Ureter (tissue), 1 donor: Measurements from ENCODE around the gene FUT8. TPM values are rescaled to one million over a fixed set of nuclear protein-coding genes. Genes with fewer than 3 reads are reported as not detected.

ENCODE experiments used
- DNase-seq: peaks from one replicate; pipeline ENCODE4 v3.0.0-alpha.2; 2020; ENCODE audit warnings: low spot score
- total RNA-seq: library from RNA; stranded (reverse); gene quantifications from one replicate; pipeline ENCODE4 v1.2.4, GENCODE V29; 2023
- donor health status: DM: yes; HTN: yes; CAD: no.

The FUT8 gene
- total RNA-seq = 38.0 TPM

GRCh38 chr14:65412032-65412846 is at the start of gene FUT8:
Gene FUT8, plus strand, starts transcription at chr14:65412730. Its CDS starts 148,834 bp downstream, at chr14:65561564.
- DNase-seq = peak; percentile 95

- DNase-seq = no peak
Measured at GRCh38 chr14:65366802-65367565, 45.5 kb upstream of the FUT8 start.

- no peak for DNase-seq
Measured at GRCh38 chr14:65369560-65369959, 43.0 kb upstream of the FUT8 start.

GRCh38 chr14:65370801-65371248 is 41.7 kb upstream of the FUT8 start:
- DNase-seq = no peak

- no peak for DNase-seq
Measured at GRCh38 chr14:65371784-65372183, 40.7 kb upstream of the FUT8 start.

- no peak for DNase-seq
Measured at GRCh38 chr14:65373016-65373670, 39.4 kb upstream of the FUT8 start.

- no peak for DNase-seq
Measured at GRCh38 chr14:65373671-65374039, 38.9 kb upstream of the FUT8 start.

GRCh38 chr14:65377576-65377975 is 35.0 kb upstream of the FUT8 start:
- DNase-seq = no peak

- no peak for DNase-seq
Measured at GRCh38 chr14:65382586-65382985, 29.9 kb upstream of the FUT8 start.

- DNase-seq = no peak
Measured at GRCh38 chr14:65387171-65387570, 25.4 kb upstream of the FUT8 start.

GRCh38 chr14:65387628-65388027 is 24.9 kb upstream of the FUT8 start:
- no peak for DNase-seq

- DNase-seq = no peak
Measured at GRCh38 chr14:65392296-65392695, 20.2 kb upstream of the FUT8 start.

- no peak for DNase-seq
Measured at GRCh38 chr14:65396082-65396910, 16.2 kb upstream of the FUT8 start.

- DNase-seq = no peak
Measured at GRCh38 chr14:65403231-65403630, 9.3 kb upstream of the FUT8 start.

GRCh38 chr14:65408113-65408512 is 4.4 kb upstream of the FUT8 start:
- DNase-seq = no peak

- DNase-seq = no peak
Measured at GRCh38 chr14:65410640-65411039, 1.9 kb upstream of the FUT8 start.

GRCh38 chr14:65411656-65412031 is 886 bp upstream of the FUT8 start:
- DNase-seq = peak; percentile 94

- DNase-seq = peak; percentile 70
Measured at GRCh38 chr14:65412856-65413738, 567 bp downstream of the FUT8 start.

GRCh38 chr14:65413739-65414045 is 1.2 kb downstream of the FUT8 start:
- no peak for DNase-seq

GRCh38 chr14:65414961-65415589 is 2.5 kb downstream of the FUT8 start:
- DNase-seq = no peak
